NCI-H345 treated with DMSO at 0.1 percent for 48 hours (cell line): ENCODE data around the gene UBE3B.
"Not testable (repeated sequence)": the region's sequence is repeated elsewhere in the genome, so short reads cannot be mapped to it uniquely, and the experiment has no call there.

Source experiments
- DNase-seq: peaks from one replicate; lab custom pipeline; 2025; ENCODE audit not compliant: unreplicated experiment; lab: John Stamatoyannopoulos, UW

UBE3B gene

DNA sequence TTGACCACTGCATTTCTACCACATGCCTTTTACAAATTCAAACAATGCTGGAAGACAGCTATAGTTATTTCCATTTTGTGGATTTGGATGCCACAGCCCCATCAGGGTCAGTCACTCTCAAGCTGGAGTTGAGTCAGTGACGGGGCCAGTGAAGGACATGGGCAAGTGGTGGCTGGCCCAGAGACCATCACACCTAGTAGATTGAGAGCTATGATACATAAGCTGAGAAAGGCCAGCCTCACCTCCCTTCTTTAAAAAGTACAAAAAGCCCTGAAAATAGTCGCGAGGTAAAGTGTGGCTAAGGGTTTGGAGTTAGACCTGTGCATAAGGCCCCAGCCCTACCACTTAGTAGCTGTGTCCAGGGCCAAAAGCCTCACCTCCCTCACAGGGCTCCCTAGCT is 4.4 kb upstream of the UBE3B start:
- no peak for DNase-seq

- DNase-seq = not testable (repeated sequence)
These were observed 3.7 kb upstream of the UBE3B start for GRCh38 chr12:109473526-109474270.

DNA sequence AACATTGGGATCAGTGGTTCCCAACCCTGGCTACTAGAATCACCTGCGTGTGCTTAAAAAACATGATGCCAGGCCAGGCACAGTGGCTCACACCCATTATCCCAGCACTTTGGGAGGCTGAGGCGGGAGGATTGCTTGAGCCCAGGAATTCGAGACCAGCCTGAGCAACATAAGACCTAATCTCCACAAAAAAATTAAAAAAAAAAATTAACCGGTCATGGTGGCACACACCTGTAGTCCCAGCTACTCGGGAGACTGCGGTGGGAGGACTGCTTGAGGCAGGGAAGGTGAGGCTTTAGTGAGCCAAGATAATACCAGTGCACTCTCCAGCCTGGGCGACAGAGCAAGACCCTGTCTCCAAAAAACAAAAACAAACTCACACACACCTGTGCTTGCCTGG is 2.3 kb upstream of the UBE3B start:
- DNase-seq = no peak

- no peak for DNase-seq
These were observed 1.2 kb upstream of the UBE3B start for GRCh38 chr12:109475993-109476806.

DNA sequence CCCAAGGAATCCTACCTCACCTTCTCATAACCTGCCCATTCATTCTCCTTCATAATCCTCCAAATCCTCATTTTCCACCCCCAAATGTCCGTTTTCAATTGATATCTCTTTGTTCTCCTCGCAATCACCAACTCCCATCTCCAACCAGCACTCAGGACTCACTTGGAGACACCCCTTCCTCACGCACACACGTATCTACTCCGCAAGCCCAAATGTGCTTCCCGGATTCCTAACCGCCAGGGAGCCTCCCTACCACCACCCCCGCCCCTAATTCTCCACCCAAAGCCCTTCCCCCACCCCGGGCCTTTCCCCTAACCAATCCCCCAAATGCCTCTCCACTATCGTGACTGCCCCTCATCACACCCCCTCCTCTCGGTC is 638 bp upstream of the UBE3B start:
- DNase-seq = no peak

- DNase-seq = no peak
These were observed 505 bp downstream of the UBE3B start for GRCh38 chr12:109477963-109478315.

GRCh38 chr12:109479761-109480160 is 2.3 kb downstream of the UBE3B start:
- no peak for DNase-seq

GRCh38 chr12:109480356-109480755 is 2.9 kb downstream of the UBE3B start:
- no peak for DNase-seq

DNA sequence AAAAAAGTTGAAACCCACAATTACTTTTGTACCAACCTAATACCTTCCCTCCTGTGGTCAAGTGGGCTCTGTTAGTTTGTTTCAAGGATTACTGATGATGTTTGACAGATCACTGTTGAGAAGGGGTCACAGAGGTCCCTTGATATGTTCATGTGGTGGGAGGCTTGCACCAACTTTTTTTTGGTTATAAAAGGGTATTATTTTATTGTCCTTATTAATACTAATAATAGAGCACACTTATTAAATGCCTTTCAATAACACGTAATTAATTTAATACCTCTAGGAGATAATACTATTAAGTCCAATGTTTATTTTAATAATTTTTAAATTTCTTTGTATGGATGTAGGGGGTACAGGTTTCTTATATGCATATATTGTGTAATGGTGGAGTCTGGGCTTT is 4.4 kb downstream of the UBE3B start:
- DNase-seq = no peak

GRCh38 chr12:109482491-109482890 is 5.1 kb downstream of the UBE3B start:
- no peak for DNase-seq

GRCh38 chr12:109482894-109483293 is 5.5 kb downstream of the UBE3B start:
- no peak for DNase-seq

DNA sequence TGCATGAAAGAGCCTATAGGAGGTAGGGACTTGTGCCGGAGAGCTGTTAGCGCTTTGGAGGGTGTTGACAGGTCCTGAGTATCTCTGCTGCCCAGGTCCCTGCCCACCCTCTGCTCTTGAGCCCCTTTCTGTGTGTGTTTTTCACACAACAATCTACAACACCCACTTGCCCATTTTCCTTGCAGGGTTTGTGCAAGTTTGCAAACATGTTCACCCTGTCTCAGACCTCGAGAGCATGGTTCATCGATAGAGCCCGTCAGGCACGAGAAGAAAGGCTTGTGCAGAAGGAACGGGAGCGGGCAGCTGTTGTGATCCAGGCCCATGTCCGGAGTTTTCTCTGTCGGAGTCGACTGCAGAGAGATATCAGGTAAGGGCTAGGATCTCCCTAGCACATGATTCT is 5.9 kb downstream of the UBE3B start:
- DNase-seq = no peak

GRCh38 chr12:109485201-109485600 is 7.8 kb downstream of the UBE3B start:
- DNase-seq = no peak

- no peak for DNase-seq
These were observed 10.0 kb downstream of the UBE3B start for GRCh38 chr12:109487181-109488050.

GRCh38 chr12:109488051-109488665 is 10.7 kb downstream of the UBE3B start:
- DNase-seq = no peak

- no peak for DNase-seq
These were observed 11.9 kb downstream of the UBE3B start for GRCh38 chr12:109489016-109489954.

- DNase-seq = no peak
These were observed 12.6 kb downstream of the UBE3B start for GRCh38 chr12:109489955-109490565.

- DNase-seq = no peak
These were observed 14.2 kb downstream of the UBE3B start for GRCh38 chr12:109491671-109492070.

- DNase-seq = no peak
These were observed 14.9 kb downstream of the UBE3B start for GRCh38 chr12:109492371-109492770.

DNA sequence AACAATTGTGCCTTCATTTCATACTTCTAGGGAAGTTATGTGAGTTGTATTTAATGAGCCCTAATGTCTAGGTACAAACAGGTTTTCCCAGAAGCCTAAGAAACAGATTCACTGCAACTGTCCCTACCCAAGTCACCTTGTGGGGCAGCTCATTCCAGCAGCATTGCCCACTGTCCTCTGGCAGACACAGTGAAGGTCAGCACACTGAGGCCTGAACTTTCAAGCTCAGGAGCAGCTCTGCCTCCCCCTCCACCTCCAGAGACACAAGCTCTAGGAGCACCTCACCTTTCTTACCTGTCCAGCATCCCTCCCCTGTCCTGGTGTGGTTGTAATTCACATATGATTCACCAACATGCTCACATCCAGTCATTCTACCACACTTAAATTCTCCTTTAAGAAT is 15.7 kb downstream of the UBE3B start:
- DNase-seq = no peak
